CD14-positive monocyte (primary cell): ENCODE measurements around the gene TMEM91. TPM values are rescaled to one million over a fixed set of nuclear protein-coding genes. Genes with fewer than 3 reads are reported as not detected.

Source experiments
- DNase-seq, 3 donors: peaks; one replicate each; pipeline ENCODE4 v3.0.0-alpha.2; 2011 to 2022
- H2AFZ ChIP-seq: 2 replicates; pipeline ENCODE4 v1.6.0; 2012; ENCODE audit warnings: mild to moderate bottlenecking, low read depth, low read length, inconsistent platforms; ENCODE audit not compliant: insufficient read depth, poor library complexity, severe bottlenecking
- H3K27ac ChIP-seq, 2 donors: 1 replicate in 1 of 2; 2 replicates in 1 of 2; pipeline ENCODE4 v1.5.1; 2012 to 2013; ENCODE audit warnings: low read length in 2 of 2, control low read depth in 1 of 2, inconsistent platforms in 1 of 2, low read depth in 1 of 2, mild to moderate bottlenecking in 1 of 2
- H3K27me3 ChIP-seq, 2 donors: one replicate each; pipeline versions ENCODE4 v1.6.0 to v1.6.1; 2011 to 2013; ENCODE audit warnings: low read length in 2 of 2; ENCODE audit not compliant: control insufficient read depth in 2 of 2, insufficient read depth in 2 of 2
- H3K36me3 ChIP-seq, 2 donors: replicated peaks in 1 of 2; 1 replicate in 1 of 2; 2 replicates in 1 of 2; pipeline versions ENCODE4 v1.5.1 to v1.6.1; 2012 to 2013; ENCODE audit warnings: low read length in 2 of 2, control low read depth in 1 of 2, inconsistent platforms in 1 of 2, mild to moderate bottlenecking in 1 of 2; ENCODE audit not compliant: insufficient read depth in 2 of 2, control insufficient read depth in 1 of 2
- H3K4me1 ChIP-seq, 2 donors: 1 replicate in 1 of 2; 2 replicates in 1 of 2; pipeline versions ENCODE4 v1.5.1 to v1.6.1; 2012 to 2013; ENCODE audit warnings: low read length in 2 of 2, control low read depth in 1 of 2, inconsistent platforms in 1 of 2, mild to moderate bottlenecking in 1 of 2, moderate library complexity in 1 of 2; ENCODE audit not compliant: insufficient read depth in 2 of 2, control insufficient read depth in 1 of 2
- H3K4me2 ChIP-seq: replicated peaks from 2 replicates; pipeline ENCODE3; 2012; ENCODE audit warnings: low read length, moderate library complexity, mild to moderate bottlenecking; ENCODE audit not compliant: poor library complexity, severe bottlenecking; ENCODE audit errors: extremely low read depth
- H3K4me3 ChIP-seq, 3 experiments: fragments of 200-600 bp in 1 of 3; sonication (generic) in 1 of 3; replicated peaks in 1 of 3; 1 replicate in 2 of 3; 2 replicates in 1 of 3; pipeline ENCODE4 v1.5.1; 2011 to 2013; ENCODE audit warnings: low read length in 3 of 3, mild to moderate bottlenecking in 3 of 3, control low read depth in 2 of 3, low read depth in 2 of 3, inconsistent platforms in 1 of 3, moderate library complexity in 1 of 3
- H3K79me2 ChIP-seq: 2 replicates; pipeline ENCODE4 v1.6.0; 2012; ENCODE audit warnings: mild to moderate bottlenecking, control low read depth, inconsistent platforms, low read length, moderate library complexity; ENCODE audit not compliant: insufficient read depth
- H3K9ac ChIP-seq: 2 replicates; pipeline ENCODE4 v1.6.0; 2017; ENCODE audit warnings: low read length, mild to moderate bottlenecking; ENCODE audit not compliant: insufficient read depth, poor library complexity, severe bottlenecking
- H3K9me3 ChIP-seq, 2 donors: replicated peaks in 1 of 2; 1 replicate in 1 of 2; 2 replicates in 1 of 2; pipeline versions ENCODE4 v1.5.1 to v1.6.1; 2012 to 2013; ENCODE audit warnings: low read length in 2 of 2, control low read depth in 1 of 2; ENCODE audit not compliant: control insufficient read depth in 1 of 2, insufficient read depth in 1 of 2
- H4K20me1 ChIP-seq: 2 replicates; pipeline ENCODE4 v1.6.0; 2012; ENCODE audit warnings: mild to moderate bottlenecking, low read length, control low read depth, moderate library complexity; ENCODE audit not compliant: insufficient read depth
- H3K27ac Mint-ChIP-seq, 7 donors: one replicate each; pipeline ENCODE4 v1.8.0; 2020; ENCODE audit warnings: mild to moderate bottlenecking in 7 of 7, mixed read lengths in 7 of 7, moderate library complexity in 6 of 7, inconsistent platforms in 2 of 7
- H3K27me3 Mint-ChIP-seq, 3 donors: one replicate each; pipeline ENCODE4 v1.8.0; 2021 to 2022; ENCODE audit warnings: low read depth in 3 of 3, mild to moderate bottlenecking in 3 of 3, mixed read lengths in 3 of 3, moderate library complexity in 3 of 3, inconsistent platforms in 1 of 3
- H3K36me3 Mint-ChIP-seq, 2 donors: one replicate each; pipeline ENCODE4 v1.8.0; 2020; ENCODE audit warnings: mixed read lengths in 2 of 2, inconsistent platforms in 1 of 2, mild to moderate bottlenecking in 1 of 2
- H3K4me1 Mint-ChIP-seq: one replicate; pipeline ENCODE4 v1.8.0; 2020; ENCODE audit warnings: mild to moderate bottlenecking, mixed read lengths
- H3K4me3 Mint-ChIP-seq, 2 donors: one replicate each; pipeline ENCODE4 v1.8.0; 2020; ENCODE audit warnings: mild to moderate bottlenecking in 2 of 2, mixed read lengths in 2 of 2, moderate library complexity in 1 of 2
- H3K9me3 Mint-ChIP-seq, 7 donors: one replicate each; pipeline ENCODE4 v1.8.0; 2020 to 2022; ENCODE audit warnings: mixed read lengths in 7 of 7, mild to moderate bottlenecking in 6 of 7, moderate library complexity in 6 of 7, inconsistent platforms in 2 of 7
- WGBS: methylation state at CpG from one replicate; pipeline ENCODE4 v1.1.5; 2013; ENCODE audit warnings: missing lambda C conversion rate; ENCODE audit not compliant: insufficient coverage; 5-methylcytosine and 5-hydroxymethylcytosine counted together
- intact Hi-C, 2 donors: fragments of 100-400 bp; cut with micrococcal nuclease; formaldehyde crosslinking; loops; one replicate each; pipeline versions ENCODE4 v1.15.0 to v1.15.1; 2023
- polyA plus RNA-seq, 3 donors: library from polyadenylated mRNA; depleted of rRNA in 1 of 3; unstranded in 2 of 3; stranded (reverse) in 1 of 3; fragments of 300-500 nt in 2 of 3; fragments of >200 nt in 1 of 3; fragmentation: Illumina TruSeq in 2 of 3; gene quantifications; 1 replicate in 2 of 3; 2 replicates in 1 of 3; pipeline ENCODE4 v1.2.3, GENCODE V29; 2012 to 2021
- TF ChIP-seq, protein P1 (sequence below): fragments of 200-600 bp; IDR thresholded peaks from one replicate; pipeline ENCODE4 v1.8.0; 2022; ENCODE audit warnings: antibody characterized with exemption, mild to moderate bottlenecking

Gene TMEM91
- polyA plus RNA-seq, 3 donors, result 29.1 to 103 (median 34.9) TPM

DNA sequence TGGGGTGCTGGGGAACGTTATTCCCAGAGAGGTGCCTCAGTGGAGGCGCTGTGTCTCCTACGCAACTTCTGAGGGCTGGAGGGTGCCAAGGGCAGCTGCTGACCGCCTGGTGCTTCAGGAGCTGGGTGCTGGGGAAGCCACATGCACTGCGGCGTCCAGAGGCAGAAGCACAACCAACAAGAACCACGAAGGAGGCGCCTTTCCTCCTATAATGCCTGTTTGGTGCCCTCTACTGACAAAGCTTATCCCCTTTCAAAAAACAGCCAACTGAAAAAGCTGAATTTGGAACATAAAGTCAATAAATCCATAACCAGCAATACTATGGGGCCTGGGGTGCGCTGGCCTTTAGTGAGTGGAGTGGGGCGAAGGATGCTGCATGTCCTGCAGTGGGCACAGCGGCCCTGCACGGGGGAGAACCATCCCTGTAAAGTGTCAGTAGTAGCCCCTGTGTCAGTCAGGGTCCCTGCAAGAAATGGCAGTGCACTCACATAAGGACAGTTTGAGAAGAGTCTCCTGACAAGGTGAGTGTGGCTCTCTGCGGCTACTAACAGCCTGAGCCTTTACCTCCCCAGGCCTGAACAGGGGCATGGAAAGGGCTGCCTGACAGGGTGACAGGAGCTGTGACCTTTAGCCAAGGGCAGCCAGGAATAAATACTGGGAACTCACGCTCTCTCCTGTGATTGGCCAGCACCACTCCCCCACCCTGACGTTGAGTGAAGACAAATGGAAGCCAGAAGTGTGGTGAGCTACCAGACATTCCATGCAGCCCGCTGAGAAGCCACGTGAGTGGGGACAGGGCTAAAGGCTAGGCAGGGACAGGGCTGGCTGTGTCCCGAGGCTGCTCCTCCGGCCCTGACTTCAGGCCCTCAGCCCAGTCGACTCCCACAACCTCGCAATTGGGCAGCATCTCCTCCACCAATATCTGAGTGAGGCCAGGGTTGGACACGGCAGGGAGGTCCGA is 55.4 kb downstream of the TMEM91 start:
- whole genome bisulfite sequencing, result 72% methylated on average over 15 of the region's 23 CpGs
- H3K4me3 ChIP-seq, result no peak overlapping the region
- peaks cover 5% of the 10 kb centered on the region for H4K20me1 ChIP-seq
- intact Hi-C loops, result loop anchor here (5.0 to 10.0 kb wide), 2 partner anchors 34 to 167 kb away; partner anchors contain the start of genes BCKDHA (in 1 of the 2), EXOSC5 (in 1 of the 2) and HNRNPUL1 (in 1 of the 2)
- H3K36me3 ChIP-seq, result peaks cover 13 to 29% of the 10 kb centered on the region in 2 donors
- peaks cover 45% of the 10 kb centered on the region for H3K79me2 ChIP-seq
- Mint-ChIP-seq H3K27ac (peak overlapping the region in 6 of 7 donors; percentile 20 to 85 (median 58)), H3K27me3 (peaks cover 0 to 1% (median 0%) of the 10 kb centered on the region in 3 donors), H3K4me1 (peaks cover 43% of the 10 kb centered on the region), H3K4me3 (no peak overlapping the region), H3K9me3 (no peaks in the 10 kb centered on the region), H3K36me3 (peaks cover 32 to 48% of the 10 kb centered on the region in 2 donors)
- no peak overlapping the region for H3K9ac ChIP-seq
- H2AFZ ChIP-seq, result no peak overlapping the region
- peak; percentile 52 to 69 (median 60) for DNase-seq
- no peak overlapping the region for H3K27ac ChIP-seq
- H3K4me2 ChIP-seq, result no peak overlapping the region
- H3K4me1 ChIP-seq, result peaks cover 41 to 48% of the 10 kb centered on the region in 2 donors
- H3K9me3 ChIP-seq, result no peaks in the 10 kb centered on the region
- TF ChIP-seq, protein P1, sequence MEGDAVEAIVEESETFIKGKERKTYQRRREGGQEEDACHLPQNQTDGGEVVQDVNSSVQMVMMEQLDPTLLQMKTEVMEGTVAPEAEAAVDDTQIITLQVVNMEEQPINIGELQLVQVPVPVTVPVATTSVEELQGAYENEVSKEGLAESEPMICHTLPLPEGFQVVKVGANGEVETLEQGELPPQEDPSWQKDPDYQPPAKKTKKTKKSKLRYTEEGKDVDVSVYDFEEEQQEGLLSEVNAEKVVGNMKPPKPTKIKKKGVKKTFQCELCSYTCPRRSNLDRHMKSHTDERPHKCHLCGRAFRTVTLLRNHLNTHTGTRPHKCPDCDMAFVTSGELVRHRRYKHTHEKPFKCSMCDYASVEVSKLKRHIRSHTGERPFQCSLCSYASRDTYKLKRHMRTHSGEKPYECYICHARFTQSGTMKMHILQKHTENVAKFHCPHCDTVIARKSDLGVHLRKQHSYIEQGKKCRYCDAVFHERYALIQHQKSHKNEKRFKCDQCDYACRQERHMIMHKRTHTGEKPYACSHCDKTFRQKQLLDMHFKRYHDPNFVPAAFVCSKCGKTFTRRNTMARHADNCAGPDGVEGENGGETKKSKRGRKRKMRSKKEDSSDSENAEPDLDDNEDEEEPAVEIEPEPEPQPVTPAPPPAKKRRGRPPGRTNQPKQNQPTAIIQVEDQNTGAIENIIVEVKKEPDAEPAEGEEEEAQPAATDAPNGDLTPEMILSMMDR, result peak; percentile 70
- H3K27me3 ChIP-seq, result no peaks in the 10 kb centered on the region

DNA sequence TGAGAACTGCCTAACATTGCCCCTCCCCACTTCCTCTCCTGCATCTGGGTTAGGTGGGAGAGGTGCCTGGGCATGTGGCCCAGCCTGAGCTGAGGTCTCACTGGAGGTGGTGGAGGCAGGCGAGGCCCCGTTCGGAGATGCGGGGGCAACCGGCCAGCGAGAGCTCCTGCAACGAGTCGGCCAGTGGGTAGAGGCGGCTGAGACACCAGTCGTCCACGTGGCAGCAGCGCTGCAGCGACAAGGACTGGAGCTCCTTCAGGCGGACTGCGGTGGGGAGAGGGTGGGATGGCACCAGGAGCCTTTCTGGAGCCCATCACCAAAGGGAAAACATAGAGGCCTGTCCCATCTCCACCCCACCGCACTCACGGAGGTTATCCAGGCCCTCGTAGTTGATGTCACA is 56.8 kb downstream of the TMEM91 start:
- H3K36me3 ChIP-seq, result peaks cover 13 to 39% of the 10 kb centered on the region in 2 donors
- H4K20me1 ChIP-seq, result peaks cover 5% of the 10 kb centered on the region
- Mint-ChIP-seq H3K9me3 (no peaks in the 10 kb centered on the region), H3K4me3 (no peak overlapping the region), H3K4me1 (peaks cover 36% of the 10 kb centered on the region), H3K36me3 (peaks cover 40 to 60% of the 10 kb centered on the region in 2 donors), H3K27me3 (peaks cover 0 to 1% (median 0%) of the 10 kb centered on the region in 3 donors), H3K27ac (no peak overlapping the region)
- TF ChIP-seq, protein P1, result no peak
- 97% methylated on average over 17 of the region's 18 CpGs for whole genome bisulfite sequencing
- H3K9me3 ChIP-seq, result no peaks in the 10 kb centered on the region
- intact Hi-C loops, result loop anchor here (5.0 to 10.0 kb wide), 2 partner anchors 36 to 168 kb away; partner anchors contain the start of genes BCKDHA (in 1 of the 2), EXOSC5 (in 1 of the 2) and HNRNPUL1 (in 1 of the 2)
- peaks cover 40% of the 10 kb centered on the region for H3K79me2 ChIP-seq
- no peak overlapping the region for H3K4me3 ChIP-seq
- no peak for DNase-seq
- H3K9ac ChIP-seq, result no peak overlapping the region
- H3K4me2 ChIP-seq, result no peak overlapping the region
- H3K27ac ChIP-seq, result no peak overlapping the region
- no peaks in the 10 kb centered on the region for H3K27me3 ChIP-seq
- H3K4me1 ChIP-seq, result peaks cover 28 to 36% of the 10 kb centered on the region in 2 donors
- no peak overlapping the region for H2AFZ ChIP-seq

Other genes with a start within 250 kb of the TMEM91 start
- 10 to 100 TPM in 2 of 3 donors, 1 to 10 TPM in 1; 8.9 to 20.3 (median 10.3) TPM for gene CYP2S1, start 183.3 kb upstream of the TMEM91 start, polyA plus RNA-seq
- gene AXL, start 157.3 kb upstream of the TMEM91 start, polyA plus RNA-seq, result under 1 TPM in 2 of 3 donors, not detected in 1; 0.05 to 0.07 TPM
- 10 to 100 TPM; 22.6 to 55.3 (median 30.3) TPM for gene HNRNPUL1, start 112.2 kb upstream of the TMEM91 start, polyA plus RNA-seq
- gene CCDC97, start 66.4 kb upstream of the TMEM91 start, polyA plus RNA-seq, result 10 to 100 TPM in 1 of 3 donors, 1 to 10 TPM in 2; 6.1 to 13.0 (median 8.8) TPM
- 100 to 1,000 TPM in 1 of 3 donors, 10 to 100 TPM in 2; 30.6 to 138 (median 42.2) TPM for gene TGFB1, start 22.6 kb upstream of the TMEM91 start, polyA plus RNA-seq
- gene B9D2, start 12.4 kb upstream of the TMEM91 start, polyA plus RNA-seq, result 10 to 100 TPM; 12.2 to 32.5 (median 25.1) TPM
- gene EXOSC5, start 20.8 kb downstream of the TMEM91 start, polyA plus RNA-seq, result 10 to 100 TPM; 24.0 to 58.7 (median 40.5) TPM
- gene BCKDHA, start 21.3 kb downstream of the TMEM91 start, polyA plus RNA-seq, result 10 to 100 TPM; 52.4 to 90.1 (median 87.6) TPM
- gene B3GNT8, start 50.8 kb downstream of the TMEM91 start, polyA plus RNA-seq, result 10 to 100 TPM in 2 of 3 donors, 1 to 10 TPM in 1; 2.9 to 18.9 (median 17.4) TPM
- 10 to 100 TPM; 33.2 to 48.0 (median 43.8) TPM for gene DMAC2, start 63.4 kb downstream of the TMEM91 start, polyA plus RNA-seq
- under 1 TPM in 1 of 3 donors, not detected in 2; 0.09 TPM for gene ERICH4, start 66.6 kb downstream of the TMEM91 start, polyA plus RNA-seq
- 1 to 10 TPM; 2.1 to 6.4 (median 4.1) TPM for gene CEACAM21, start 199.6 kb downstream of the TMEM91 start, polyA plus RNA-seq